ENCODE data around the gene SRPK2. TPM values are rescaled to one million over a fixed set of nuclear protein-coding genes. Genes with fewer than 3 reads are reported as not detected.
"Not testable (repeated sequence)": the region's sequence is repeated elsewhere in the genome, so short reads cannot be mapped to it uniquely, and the experiment has no call there.

The SRPK2 gene
- polyA plus RNA-seq, 10 donors, result 33.3 to 47.6 (median 38.6) TPM

DNA sequence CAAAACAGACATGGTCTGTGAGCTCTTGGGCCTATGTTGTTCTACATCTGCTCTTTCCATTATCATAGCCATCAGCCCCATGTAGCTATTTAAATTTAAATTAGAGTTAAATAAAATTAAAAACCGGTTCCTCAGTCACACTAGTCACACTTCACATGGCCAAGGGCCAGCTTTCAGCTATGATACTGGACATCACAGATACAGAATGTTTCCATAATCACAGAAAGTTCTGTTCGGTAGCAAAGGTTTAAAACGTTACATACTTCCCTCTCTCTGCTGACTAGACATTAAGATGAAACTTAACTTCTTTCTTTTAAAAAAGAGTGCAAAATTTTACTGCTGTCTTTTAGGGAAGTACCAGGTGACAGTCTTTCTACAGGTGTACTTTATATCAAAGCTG is 43.0 kb downstream of the SRPK2 start:
- DNase-seq, result no peak

DNA sequence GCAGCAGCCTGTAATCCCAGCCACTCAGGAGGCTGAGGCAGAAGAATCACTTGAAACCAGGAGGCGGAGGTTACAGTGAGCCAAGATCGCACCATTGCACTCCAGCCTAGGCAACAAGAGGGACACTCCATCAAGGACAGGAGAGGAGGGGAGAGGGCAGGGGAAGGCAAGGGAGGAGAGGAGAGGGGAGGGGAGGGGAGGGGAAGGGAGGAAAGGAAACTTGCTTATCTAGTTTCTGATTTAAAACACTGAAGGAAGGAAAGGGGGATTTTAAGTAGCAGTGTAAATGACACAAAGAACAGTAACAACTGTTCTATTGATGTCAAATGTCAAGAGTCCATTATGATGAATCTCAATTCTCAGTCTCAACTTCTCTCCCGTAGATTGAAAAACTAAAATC is 43.7 kb downstream of the SRPK2 start:
- DNase-seq, result no peak

DNA sequence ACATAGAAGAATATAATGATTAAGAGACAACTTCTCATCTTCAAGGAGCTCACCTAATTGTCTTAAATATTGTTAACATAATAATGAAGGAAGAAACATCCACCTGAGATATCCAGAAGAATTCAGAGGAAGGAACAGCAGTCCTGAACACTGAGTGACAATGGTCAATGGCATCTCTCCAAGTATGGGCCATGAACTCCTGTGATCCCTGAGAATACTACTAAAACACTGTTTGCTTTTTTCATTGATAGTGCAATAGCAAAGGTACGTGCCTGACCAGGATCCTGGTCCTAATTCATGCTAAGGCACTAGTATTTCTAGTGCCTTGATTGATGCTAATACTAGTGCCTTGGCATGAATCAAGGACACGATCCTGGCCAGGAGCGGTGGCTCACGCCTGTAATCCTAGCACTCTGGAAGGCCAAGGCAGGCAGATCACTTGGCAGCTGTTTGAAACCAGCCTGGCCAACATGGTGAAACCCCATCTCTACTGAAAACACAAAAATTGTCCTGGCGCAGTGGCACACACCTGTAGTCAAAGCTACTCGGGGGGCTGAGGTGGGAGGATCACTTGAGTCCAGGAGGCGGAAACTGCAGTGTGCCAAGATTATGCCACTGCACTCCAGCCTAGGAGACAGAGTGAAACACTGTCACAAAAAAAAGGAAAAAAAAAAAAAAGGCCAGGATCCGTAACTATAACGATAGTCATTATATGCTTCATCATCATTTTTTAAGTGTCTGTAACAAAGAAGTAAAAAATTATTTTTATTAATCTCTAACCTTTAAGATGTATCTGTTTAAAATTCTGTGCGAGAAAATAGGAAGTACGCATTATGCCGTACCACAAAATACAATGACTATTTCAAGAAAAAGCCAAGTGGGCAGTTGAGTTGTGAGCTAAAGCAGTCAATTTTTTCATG is 49.1 kb downstream of the SRPK2 start:
- no peak for DNase-seq

DNA sequence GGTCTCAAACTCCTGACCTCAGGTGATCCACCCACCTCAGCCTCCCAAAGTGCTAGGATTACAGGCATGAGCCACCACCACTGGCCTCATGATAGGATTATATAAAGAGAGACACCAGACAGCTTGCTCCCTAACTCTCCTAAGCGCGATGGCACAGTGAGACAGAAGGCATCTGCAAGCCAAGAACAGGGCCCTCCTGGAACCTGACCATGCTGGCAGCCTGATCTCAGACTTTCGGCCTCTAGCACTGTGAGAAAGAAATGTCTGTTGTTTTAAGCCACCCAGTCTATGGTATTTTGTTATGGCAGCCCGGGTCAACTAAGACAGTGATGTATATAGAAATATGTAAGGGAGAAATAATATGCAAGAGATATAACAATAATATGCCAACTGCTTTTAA is 51.2 kb downstream of the SRPK2 start:
- no peak for DNase-seq

DNA sequence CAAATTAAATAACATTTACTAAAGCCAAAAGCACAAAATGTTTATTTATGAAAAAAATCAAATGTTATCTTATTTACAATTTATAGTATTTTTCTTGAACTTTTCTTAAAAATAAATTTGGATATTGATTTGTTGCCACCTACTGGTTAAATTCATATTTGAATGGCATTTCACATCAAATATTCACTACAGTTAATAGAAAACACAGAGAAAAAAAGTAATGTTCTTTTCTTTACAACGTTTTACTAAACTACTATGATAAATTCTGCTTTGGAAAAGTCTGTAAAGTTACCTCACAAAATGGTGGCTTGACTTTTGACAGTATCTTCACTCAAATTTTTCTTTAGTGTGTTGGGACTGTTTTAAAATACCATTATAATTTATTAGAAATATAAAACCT is 52.7 kb downstream of the SRPK2 start:
- no peak for DNase-seq

- peak in 2 of 3 donors; percentile 39 to 54 for DNase-seq
Measured at GRCh38 chr7:105332661-105333060, 56.1 kb downstream of the SRPK2 start.

DNA sequence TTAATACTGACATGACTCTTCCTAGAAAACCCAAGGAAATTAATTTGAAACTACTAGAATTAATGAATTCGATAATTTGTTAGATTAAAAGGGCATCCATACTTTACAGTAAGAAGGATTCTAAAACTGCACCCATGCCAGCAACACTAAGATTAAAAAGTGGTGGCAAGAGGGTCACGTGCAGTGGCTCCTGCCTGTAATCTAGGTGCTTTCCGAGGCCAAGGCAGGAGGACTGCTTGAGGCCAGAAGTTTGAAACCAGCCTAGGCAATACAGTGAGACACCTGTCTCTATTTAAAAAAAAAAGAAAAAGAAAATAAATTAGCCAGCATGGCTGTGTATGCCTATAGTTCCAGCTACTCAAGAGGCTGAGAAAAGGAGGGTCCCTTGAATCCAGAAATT is 58.2 kb downstream of the SRPK2 start:
- no peak for DNase-seq

DNA sequence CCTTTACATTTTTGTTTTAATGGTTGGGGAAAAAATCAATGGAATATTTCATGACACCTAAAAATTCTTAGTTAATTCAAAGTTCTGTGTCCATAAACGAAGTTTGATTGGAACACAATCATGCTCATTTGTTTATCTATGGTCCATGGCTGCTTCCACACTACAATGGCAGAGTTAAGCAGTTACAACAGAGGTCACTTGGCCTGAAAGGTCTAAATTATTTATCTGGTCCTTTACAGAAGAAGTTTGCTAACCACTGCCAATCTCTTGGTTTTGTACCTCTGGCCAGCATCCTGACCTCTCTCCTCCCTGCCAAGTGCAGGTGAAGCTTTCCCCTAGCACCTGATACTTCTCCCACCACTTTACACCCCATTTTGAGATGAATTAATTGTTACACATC is 61.5 kb downstream of the SRPK2 start:
- no peak for DNase-seq

GRCh38 chr7:105325216-105325904 is 63.4 kb downstream of the SRPK2 start:
- DNase-seq, result no peak

DNA sequence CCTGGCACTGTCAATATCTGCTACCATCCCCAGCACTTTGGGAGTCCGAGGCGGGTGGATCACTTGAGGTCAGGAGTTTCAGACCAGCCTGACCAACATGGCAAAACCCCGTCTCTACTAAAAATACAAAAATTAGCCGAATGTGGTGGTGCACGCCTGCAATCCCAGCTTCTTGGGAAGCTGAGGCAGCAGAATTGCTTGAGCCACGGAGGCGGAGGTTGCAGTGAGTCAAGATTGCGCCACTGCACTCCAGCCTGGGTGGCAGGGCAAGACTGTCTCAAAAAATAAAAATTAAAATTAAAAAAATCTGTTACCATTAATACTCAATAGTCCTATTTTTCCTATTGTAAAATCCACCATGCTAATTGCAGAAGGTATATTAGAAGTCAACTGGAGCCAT is 64.1 kb downstream of the SRPK2 start:
- not testable (repeated sequence) for DNase-seq

GRCh38 chr7:105323366-105323765 is 65.4 kb downstream of the SRPK2 start:
- no peak for DNase-seq

DNA sequence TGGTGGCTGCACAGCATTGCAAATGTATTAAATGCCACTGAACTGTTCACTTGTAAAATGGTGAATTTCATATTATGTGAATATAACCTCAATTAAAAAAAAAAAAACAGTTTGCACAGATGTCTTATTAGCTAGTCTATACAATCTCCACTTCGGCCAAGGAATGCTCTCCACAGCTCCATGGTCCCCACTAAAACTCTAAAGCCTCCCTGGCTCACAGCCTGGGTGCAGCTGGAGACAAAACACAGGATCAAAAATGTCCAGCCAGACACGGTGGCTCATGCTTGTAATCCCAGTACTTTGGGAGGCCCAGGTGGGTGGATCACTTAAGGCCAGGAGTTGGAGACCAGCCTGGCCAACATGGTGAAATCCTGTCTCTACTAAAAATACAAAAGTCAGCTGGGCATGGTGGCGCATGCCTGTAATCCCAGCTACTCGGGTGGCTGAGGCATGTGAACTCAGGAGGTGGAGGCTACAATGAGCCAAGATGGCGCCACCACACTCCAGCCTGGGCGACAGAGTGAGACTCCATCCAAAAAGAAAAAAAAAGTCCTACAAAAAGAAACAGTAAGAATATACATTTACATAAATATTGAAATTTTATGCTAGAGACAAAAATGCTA is 66.0 kb downstream of the SRPK2 start:
- peak in 2 of 3 donors; percentile 50 to 78 for DNase-seq

- DNase-seq, result no peak
Measured at GRCh38 chr7:105321754-105322455, 66.8 kb downstream of the SRPK2 start.

DNA sequence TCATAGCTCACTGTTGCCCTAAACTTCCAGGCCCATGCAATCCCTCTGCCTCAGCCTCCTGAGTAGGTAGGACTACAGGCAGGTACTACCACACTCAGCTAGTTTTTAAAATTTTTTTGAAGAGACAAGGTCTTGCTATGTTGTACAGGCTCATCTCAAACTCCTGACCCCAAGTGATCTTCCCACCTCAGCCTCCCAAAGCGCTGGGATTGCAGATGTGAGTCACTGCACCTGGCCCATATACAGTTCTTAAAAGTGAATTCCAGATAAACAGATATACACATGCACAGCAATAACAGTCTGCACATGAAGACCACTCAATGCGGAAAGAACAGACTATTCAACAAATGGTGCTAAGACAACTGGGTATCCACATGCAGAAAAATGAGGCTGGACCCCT is 67.8 kb downstream of the SRPK2 start:
- no peak for DNase-seq

- DNase-seq, result no peak
Measured at GRCh38 chr7:105319578-105319977, 69.1 kb downstream of the SRPK2 start.

GRCh38 chr7:105316578-105317344 is 72.0 kb downstream of the SRPK2 start:
- DNase-seq, result no peak

GRCh38 chr7:105315357-105315756 is 73.4 kb downstream of the SRPK2 start:
- no peak for DNase-seq

DNA sequence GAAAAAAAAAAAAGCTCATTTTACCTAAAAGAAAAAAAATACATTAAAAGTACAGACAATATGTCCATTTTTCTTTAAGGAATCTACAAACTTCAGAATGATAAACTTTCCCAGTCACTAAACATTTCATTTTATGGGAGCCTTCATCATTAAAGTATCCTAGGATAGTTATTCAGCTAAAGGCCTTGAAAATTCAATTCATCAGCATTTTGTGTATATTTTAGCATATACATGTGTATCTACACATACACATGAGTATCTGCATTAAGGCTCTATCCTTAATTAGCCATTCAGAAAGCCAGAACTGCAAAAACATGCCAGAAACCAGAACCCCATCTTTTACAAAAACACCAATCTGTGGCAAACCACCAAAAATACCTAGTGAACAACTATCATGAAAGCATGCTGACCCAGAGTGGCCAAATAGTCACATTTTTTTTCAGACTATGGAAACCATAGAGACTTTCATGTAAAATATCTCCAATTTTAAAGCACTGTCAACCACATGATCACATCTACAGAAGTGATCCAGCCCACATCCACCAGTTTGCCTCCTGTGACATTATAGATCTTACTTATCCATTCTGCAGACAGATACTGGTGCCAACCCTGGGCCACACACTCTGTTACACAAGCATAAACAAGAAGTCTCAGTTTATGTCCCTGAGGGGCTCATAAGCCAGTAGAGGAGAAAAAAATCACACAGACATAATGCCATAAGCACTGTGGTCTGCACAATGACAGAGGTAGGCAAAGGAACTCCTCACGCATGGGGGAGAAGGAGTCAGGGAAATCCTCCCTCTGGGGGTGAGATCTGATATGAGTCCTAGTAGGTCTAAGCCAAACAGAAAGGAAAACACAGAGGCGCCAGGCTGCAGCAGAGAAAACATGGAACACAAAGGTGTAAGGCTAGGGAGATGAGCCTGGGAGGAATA is 79.2 kb downstream of the SRPK2 start:
- DNase-seq, result no peak

- DNase-seq, result no peak
Measured at GRCh38 chr7:105307163-105307672, 81.5 kb downstream of the SRPK2 start.

DNA sequence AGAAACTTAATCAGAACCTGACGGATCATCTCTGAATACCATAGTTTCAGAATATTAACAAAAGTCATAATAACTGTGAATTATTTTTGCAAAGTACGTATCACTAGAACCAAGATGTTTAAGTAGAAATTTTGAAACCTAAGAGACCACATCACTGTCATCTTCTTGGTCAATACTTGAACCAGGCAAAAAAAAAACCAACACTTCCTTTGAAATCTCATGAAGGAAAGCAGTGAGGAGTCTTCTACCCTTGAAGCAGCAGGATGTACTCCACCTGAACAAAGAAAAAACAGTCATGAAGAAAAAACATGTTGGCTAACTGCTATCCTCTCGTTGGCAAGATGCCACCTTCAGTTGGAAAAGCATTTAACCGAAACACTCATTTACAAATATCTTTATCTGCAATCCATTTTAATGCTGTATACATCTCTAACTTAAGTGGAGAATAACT is 82.4 kb downstream of the SRPK2 start:
- peak in 1 of 3 donors; percentile 15 for DNase-seq

Measured in muscle of back (tissue), 11 donors.